Left cardiac atrium (tissue), 4 donors: ENCODE measurements around the gene MATN1. TPM values are rescaled to one million over a fixed set of nuclear protein-coding genes. Genes with fewer than 3 reads are reported as not detected.

Experiments used
- ATAC-seq, 2 donors: fragments of 200-7000 bp; cut with Tn5 transposase; one replicate each; pipeline ENCODE4 v1.9.1; 2020; ENCODE audit warnings: mild to moderate bottlenecking in 2 of 2, moderate library complexity in 2 of 2
- DNase-seq: peaks from one replicate; pipeline ENCODE4 v3.0.0-alpha.2; 2020
- intact Hi-C, 2 donors: fragments of 100-400 bp; cut with DNase I; formaldehyde crosslinking; loops; one replicate each; pipeline versions ENCODE4 v1.14.1 to v1.15.1; 2022 to 2023
- total RNA-seq, 2 donors: library from RNA; stranded (reverse); fragmentation: NEBNext Ultra II Directional; extraction: Animal tissue kit (Norgen Biotek cat#: 25700); gene quantifications; one replicate each; pipeline ENCODE4 v1.2.1, GENCODE V29; 2021
- donor health status: DM: no; HTN: yes; CAD: no.
- donor health status: DM: no; HTN: yes; CAD: no; lungs with severe emphysema.
- donor health status: DM: yes; HTN: yes; CAD: no.
- donor health status: Dilated cardiomyopathy.

Gene MATN1
- total RNA-seq, 2 donors from 2014 or later: not detected

DNA sequence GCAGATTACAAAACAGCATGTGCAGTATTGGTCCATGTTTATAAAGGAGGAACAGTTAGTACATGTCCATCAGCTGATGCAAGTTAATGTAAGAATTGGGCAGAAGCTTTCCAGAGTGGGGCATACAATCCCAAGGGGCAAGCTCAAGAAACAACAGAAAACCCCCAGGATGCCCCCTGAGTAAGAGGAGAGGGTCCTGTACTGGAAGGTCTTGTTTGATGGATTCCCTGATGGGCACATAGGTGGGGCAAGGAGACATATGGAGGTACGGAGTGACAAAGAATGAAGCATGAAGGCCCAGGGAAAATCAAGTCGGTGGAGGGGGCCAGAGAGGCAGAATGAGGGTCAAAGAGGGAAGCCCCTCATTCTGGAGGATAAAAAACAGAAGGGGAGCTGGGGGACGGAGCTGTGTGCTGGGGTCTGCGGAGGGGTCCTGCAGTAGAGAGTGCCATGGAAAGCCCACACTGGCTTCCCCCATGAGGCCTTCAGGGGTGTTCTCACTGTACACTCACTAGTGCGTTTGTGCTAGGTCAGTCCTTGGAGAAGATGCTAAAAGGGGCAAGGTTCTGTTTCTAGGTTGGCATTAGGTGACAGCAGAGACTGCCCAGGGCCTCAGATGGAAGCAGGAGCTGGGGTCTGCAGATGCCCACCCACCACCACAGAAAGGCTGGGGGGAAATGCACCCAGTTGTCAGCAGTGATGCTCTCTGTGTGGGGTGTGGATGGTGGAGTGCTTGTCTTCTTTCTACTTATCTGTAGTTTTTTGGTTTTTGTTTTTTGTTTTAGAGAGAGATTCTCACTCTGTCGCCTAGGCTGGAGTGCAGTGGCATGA is 12.5 kb upstream of the MATN1 start:
- ATAC-seq: no peak
- intact Hi-C loops: no loop called here

DNA sequence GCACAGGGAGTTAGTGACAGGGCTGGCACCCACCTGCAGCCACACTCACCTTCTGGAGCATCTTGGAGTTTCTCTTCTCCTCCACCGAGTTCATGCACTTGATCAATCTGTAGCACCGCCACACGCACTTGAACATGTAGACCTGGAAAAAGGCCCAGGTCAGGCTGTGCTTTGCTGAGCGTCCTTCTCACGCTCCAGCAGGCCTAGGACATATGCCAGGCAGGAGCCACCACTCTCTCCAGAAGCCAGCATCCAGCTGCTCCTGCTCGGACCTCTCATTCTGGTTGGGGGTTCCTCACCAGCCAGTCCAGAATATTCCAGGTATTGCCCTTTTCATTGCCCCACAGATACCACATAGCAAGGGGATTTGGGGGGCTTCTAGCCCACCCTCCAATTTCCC is 11.7 kb upstream of the MATN1 start:
- DNase-seq (no peak), ATAC-seq (peak in 1 of 2 donors; percentile 11)

More for the DNA sequence above, 12.5 kb upstream of the MATN1 start:
- no peak for DNase-seq

DNA sequence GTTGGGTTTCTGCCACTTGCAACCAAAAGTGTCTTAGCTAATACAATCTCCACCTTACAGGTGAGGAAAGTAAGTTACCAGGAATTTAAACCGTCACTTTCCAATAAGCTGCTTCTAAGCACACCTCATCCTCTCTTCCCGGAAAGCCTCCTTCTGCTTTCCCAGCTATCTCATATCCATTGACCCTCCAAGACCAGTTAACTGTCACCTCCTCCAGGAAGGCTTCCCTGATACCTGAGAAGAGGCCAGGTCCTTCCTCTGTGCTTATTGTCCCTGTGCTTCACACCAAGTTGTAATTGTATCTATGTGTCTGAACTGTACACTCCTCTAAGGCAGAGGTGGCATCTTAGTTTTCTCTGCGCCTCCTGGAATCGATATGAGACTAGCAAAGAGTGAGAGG is 11.2 kb upstream of the MATN1 start:
- DNase-seq: no peak
- ATAC-seq: no peak
- intact Hi-C loops: no loop called here

More for the DNA sequence above, 11.7 kb upstream of the MATN1 start:
- intact Hi-C loops: no loop called here

DNA sequence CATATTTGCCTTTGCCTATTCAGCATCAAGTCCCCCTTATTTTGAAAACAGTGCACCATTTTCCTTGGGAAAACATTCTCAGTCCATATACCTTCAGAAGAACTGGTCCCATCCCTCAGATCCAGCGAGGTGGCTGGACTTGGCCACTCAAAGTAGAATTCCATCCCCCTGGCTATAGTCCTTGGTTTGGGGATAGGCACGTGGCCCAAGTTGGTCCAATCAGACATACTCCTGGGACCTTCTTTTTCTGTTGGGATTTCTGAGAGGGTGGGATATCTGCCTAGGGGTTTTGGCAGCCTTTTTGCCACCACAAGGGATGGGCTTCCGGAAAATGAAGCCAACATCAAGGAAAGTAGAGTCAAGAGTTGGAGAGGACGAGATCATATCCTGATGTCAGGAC is 10.7 kb upstream of the MATN1 start:
- ATAC-seq (no peak), DNase-seq (no peak)
- intact Hi-C loops: no loop called here

DNA sequence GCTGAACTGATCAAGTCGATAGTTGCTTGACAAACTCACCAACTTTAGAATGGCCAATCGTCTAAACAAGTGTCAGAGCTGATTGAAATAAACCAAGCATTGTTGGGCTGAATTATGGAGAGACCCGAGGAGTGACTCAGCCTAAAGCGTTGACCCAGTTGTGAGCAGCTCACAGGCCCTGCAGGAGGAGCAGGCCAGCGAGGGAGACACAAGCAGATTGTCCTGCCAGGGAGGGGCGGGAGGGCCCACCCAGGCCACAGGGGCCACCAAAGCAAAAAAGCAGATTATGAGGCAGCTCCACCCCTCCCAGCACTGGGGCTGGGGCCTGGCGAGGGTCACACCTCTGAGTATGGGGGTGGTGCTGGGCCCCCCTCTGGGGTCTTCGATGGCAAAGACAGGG is 10.1 kb upstream of the MATN1 start:
- ATAC-seq: no peak
- intact Hi-C loops: no loop called here
- DNase-seq: no peak

DNA sequence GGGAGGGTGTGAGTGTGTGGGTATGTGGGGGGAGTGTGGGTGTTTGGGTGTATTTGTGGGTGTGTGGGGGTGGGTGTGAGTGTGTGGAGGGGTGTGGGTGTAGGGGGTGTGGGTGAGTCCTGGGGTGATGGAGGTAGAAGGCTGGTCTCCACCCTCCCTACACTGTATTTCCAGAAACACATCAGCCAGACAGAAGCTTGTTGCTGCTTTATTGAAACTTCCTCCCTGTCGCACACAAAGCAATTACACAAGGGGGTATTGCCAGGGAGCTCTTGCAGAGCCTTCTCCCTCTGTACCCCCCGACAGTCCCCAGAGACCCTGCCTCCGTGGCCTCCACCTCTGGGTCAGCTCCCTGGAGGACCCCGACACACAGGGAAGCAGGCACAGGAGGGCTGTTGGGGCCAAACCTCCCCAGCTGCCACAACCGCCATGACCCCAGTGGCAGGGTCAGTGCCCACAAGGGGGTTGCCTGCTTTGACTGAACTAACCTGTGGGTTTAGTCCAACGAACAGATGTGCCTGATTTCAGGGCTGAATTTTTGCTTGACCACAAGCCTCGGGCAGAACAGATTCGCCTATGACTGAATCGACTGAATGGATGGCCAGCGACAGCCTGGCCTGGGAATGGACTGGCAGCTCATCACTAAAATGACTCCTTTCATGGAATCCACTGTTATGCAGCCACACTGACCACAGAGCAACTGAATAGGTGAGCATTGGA is 9.1 kb upstream of the MATN1 start:
- no peak for ATAC-seq

DNA sequence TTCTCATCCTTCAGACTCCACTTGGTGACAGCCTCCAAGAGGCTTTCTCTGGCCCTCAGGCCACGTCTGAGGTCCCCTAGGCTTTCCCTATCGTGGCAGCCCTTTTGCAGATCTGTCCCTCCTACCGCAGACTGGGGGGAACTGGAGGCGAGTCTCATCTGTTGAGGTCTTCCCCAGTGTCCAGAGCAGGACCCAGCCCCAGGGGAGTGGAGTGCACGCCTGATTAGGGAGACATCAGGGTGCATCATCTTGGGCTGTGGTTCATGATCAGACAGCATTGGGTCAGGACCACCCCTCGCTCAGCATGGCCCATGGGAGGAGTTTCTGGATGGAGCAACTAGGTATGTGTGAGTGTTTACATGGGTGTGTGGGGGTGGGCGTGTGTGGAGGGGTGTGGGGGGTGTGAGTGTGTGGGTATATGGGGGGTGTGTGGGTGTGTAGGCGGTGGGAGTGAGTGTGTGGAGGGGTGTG is 8.5 kb upstream of the MATN1 start:
- ATAC-seq (no peak), DNase-seq (no peak)
- intact Hi-C loops: no loop called here

More for the DNA sequence above, 9.1 kb upstream of the MATN1 start:
- intact Hi-C loops: no loop called here
- no peak for DNase-seq

DNA sequence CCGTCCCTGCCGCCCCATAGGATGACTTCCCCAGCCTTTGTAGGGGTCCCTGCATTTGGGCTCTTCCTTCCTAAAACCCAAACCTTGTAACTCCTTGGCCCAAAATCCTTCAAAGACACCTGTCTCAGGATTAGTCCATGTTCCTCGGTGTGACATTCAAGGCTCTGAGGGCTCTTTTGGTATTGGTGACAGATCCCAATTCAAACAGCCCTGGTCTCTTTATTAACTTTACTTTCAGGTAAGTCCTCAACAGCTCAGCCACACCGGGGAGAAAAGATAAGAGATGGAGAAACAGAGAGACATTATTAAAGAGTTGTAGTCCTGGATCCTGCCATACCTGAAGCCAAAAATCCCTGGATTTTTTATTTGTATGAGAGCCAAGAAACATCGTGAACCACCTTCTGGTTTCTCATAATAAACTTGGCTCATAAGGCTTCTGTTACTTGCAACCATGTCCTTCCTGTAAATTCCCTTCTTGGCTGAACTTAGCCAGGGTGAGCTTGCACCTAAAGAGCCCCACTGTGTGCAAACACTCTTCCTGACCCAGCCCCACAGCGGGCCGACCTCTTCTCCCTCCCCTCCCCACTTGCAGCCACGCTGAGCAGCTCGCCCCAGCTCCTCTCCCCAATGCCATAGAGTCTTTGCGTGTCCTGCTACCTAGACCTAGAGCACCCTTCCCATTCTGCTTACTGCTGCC is 7.9 kb upstream of the MATN1 start:
- no peak for ATAC-seq
- intact Hi-C loops: no loop called here
- DNase-seq: no peak

DNA sequence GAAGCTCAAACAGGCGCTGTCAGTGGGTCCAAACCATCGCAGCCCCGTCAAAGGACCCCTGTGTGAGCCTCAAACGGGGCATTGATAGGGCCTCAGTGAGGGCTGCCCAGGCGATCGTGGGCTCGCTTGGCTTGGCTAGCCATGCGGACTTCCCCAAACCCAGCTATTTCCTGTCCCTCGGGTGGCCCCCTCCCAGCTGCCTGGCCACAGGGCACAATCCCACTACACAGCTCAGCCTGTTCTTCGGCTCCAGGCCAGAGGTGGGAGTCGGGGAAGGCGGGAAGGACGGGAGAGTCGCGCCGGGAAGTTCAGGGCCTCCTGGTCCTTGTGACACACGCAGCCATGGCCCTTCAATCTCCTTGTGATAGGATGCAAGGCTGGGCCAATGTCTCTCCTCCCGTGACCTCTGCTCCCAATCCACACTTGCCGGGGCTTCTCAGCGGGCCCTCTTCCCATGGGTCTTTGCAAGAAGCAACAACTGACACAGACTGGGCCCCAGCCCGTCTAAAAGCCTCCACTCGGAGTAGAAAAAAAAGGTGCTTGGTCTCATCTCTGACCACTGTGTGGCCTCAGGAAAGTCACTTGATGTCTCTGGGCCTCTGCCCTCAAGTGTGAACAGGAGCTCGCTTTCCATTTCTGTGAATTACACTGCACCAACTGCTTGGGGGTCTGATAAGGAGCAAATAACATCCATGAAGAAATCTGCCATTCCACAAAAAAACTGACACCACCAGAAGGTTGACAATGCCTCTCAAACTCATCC is 7.1 kb upstream of the MATN1 start:
- DNase-seq: no peak
- intact Hi-C loops: no loop called here

DNA sequence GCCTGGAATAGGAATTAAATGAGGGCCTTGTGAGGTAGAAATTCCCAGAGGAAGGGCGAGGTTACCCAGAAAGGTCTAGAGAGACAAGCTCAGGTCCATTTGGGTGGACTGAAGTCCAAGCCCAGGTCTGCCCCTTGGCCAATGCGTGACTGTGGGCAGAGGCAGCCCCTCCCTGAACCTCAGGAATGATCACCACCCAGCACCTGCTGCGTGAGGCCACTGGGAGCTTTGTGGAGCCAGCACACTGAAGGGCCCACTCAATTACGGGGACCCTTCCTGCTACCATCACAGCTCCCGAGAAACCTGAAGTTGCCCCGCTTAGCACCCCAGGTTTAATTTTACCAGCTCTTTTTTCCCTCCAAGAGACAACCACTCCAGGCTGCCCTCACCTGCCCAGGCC is 6.5 kb upstream of the MATN1 start:
- ATAC-seq (no peak), DNase-seq (no peak)
- intact Hi-C loops: no loop called here

More for the DNA sequence above, 7.1 kb upstream of the MATN1 start:
- no peak for ATAC-seq

DNA sequence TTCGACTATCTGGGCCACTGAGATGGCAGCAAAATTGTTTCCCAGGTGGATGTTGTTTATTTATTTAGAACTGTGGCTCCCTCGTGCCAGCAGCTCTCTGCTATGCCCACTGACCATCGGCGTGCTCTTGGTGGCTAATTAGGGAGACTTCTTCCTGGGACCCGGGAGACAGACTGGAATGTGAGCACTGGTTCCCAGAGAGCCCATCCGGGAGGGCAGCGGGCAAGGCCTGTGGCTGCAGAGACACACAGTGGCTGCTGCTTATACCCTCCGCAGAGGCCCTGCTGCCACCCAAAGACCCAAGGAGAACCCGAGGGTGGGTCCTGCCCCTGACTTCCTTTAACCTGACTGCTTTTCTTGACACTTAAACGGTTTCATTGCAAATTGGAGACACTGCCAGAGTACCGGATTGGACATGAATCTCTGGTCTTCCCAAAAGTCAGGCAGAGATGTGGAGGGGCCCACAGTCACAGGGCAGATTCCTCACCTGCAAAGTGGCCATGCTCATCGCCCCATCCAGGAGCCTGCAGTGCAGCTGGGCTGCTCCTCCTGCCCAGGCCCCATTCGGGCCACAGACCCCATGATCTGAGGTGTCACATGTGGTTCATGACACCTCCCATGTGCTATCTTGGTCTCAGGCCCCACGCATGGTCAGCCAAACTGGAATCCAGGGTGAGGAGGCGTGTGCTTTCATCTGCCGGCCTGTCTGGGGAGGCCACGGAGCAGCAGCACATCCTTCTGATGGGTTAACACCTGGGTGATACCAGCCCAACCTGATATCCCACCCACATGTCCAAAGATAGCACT is 5.7 kb upstream of the MATN1 start:
- ATAC-seq: no peak
- DNase-seq: no peak
- intact Hi-C loops: no loop called here

DNA sequence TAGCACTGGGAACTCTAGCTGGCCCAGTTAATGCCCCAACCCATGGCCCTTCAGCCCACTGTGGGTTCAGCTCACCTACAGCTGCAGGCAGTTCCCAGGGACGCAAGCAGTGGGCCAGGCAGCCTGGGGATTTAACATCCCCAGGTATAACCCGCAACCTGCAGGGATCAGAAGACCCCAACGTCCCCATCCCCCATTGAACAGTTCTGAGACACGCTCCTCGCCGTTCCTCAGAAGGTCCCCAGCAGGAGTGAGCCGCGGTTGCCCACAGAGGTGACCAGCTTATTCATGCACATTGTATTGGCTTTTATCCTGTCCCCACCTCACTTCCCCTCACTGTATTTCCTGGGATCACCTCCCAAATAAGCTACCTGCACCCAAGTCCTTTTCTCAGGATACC is 5.0 kb upstream of the MATN1 start:
- intact Hi-C loops: no loop called here
- DNase-seq (no peak), ATAC-seq (no peak)

DNA sequence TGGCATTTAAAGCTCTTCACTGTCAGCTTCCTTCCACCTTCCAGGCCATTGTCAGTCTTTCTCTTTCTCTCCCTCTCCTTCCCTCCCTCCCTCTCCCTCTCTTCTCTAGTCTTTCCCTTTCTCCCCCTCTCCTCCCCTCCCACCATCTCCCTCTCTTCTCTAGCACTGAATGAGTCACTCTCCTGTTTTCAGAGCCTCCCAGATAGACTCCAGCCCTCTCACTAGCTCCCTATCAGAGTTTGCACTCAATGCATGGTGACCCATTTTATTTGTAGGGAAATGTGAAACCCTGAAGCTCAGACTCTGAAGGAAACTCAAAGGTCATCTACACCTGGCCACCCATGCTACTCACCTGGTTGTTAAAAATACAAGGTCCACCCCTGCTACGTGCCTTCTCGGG is 4.4 kb upstream of the MATN1 start:
- intact Hi-C loops: no loop called here
- no peak for DNase-seq
- peak in 1 of 2 donors; percentile 65 for ATAC-seq

DNA sequence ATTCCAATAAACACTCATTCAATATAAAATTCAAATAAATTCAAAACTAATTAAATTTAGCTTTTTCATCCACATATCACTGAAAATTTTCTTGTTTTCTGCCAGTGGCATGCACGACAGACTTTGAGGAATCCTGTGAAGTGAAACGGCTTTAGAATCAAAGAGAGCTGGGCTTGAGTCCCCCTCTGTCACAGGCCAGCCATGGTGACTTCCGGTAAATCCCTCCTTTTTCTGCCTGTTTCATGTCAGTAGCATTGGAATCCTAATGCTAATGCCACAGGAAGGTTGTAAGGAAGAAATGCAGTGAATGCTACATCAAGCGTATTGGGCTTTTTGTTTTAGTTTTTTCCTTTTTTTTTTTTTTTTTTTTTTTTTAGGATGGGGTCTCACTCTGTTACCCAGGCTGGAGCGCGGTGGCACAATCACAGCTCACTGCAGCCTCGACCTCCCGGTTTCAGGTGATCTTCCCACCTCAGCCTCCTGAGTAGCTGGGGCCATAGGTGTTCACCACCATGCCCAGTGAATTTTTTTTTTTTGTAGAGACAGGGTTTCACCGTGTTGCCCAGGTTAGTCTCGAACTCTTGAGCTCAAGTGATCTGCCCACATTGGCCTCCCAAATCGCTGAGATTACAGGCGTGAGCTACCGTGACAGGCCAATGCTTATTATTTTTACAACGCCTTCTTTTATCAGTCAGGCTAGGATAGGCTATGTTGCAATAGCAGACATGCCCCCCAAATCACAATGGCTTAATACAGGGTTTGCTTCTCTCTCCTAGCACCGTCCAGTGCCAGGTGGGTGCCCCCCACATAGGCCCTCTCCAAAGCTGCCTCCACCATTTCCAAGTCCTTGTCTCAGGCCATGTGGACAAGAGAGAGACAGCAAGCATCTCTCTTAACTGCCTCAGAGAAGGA is 3.6 kb upstream of the MATN1 start:
- DNase-seq: no peak
- ATAC-seq: no peak
- intact Hi-C loops: no loop called here

DNA sequence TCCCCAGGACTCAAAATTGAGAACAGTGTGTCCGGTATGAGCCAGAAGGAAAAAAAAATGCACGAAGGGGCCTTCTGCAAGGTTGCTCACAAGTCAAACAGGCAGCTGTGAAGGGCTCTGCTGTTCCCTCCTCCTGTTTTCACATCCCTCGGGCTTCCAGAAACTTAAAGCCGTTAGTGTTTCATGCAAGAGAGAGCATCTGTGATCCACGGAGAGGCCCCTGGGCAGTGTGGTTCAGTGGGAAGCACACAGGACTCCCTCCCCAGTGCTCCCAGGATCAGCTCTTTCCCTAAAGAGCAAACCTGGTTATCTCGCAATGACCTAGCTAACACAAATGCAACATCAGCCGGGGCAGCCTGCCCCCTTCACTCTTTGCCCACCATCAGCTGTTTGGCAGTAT is 2.9 kb upstream of the MATN1 start:
- DNase-seq: no peak
- no peak for ATAC-seq
- intact Hi-C loops: no loop called here

DNA sequence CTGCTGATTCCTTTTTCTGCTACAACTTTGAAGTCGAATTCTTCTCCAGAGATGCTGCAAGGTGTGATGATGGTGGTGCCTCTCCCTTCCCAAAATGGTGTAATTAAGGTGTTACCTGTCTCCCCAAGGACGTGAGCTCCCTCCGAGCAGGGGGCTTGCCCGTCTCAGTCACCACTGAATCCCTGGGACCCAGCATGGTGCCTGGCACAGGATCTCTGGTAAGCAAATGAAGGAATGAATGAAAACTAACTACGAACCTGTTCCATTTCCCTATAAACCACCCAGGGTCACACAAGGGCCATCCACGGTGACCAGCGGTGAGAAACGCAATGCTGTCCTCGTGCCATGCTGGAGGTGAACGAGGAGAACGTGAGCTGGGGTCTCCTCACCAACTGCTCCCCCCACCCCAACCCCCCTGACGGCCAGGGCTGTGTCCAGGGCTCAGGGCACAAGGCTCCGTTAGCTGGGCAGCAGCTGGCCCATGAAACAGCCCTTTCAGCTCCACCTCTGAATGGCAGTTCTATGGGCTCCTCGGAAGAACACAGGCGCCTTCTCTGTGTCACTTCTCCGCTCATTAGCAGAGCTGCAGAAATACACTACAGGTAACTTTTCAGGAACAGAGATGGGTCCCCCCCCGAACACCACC is 2.2 kb upstream of the MATN1 start:
- ATAC-seq: no peak
- intact Hi-C loops: no loop called here
- DNase-seq: no peak
